ENCODE data around the gene KATNAL1. TPM values are rescaled to one million over a fixed set of nuclear protein-coding genes. Genes with fewer than 3 reads are reported as not detected.

The KATNAL1 gene
- total RNA-seq, 4 donors from 2014 or later, result 5.9 to 9.4 (median 7.5) TPM

- Histone ChIP-seq H3K4me1 (peaks cover 6% of the 10 kb centered on the region), H3K36me3 (no peaks in the 10 kb centered on the region), H3K27me3 (no peaks in the 10 kb centered on the region), H3K4me3 (no peak overlapping the region), H3K9me3 (no peaks in the 10 kb centered on the region), H3K27ac (no peak overlapping the region)
- WGBS, result 83% methylated on average over 5 of the region's 5 CpGs
- no peak for DNase-seq (ENCODE audit: low spot score in 2 of 2)
- TF ChIP-seq POLR2A (IDR thresholded peaks at IDR 0.05), result no peak
Measured at GRCh38 chr13:30173303-30173610, 134.1 kb downstream of the KATNAL1 start.

GRCh38 chr13:30172593-30173302 lies 134.6 kb downstream of the KATNAL1 start:
- Histone ChIP-seq H3K4me3 (no peak overlapping the region), H3K36me3 (no peaks in the 10 kb centered on the region), H3K4me1 (peaks cover 6% of the 10 kb centered on the region), H3K27ac (no peak overlapping the region), H3K9me3 (no peaks in the 10 kb centered on the region), H3K27me3 (no peaks in the 10 kb centered on the region)
- no peak for TF ChIP-seq POLR2AphosphoS5 (IDR thresholded peaks at IDR 0.05)
- peak in 1 of 2 donors; percentile 39 for DNase-seq (ENCODE audit: low spot score in 2 of 2)
- 88% methylated on average over 15 of the region's 15 CpGs for WGBS

- H3K27me3 ChIP-seq, result no peaks in the 10 kb centered on the region
Measured at GRCh38 chr13:30170569-30170968, 136.8 kb downstream of the KATNAL1 start.

GRCh38 chr13:30169442-30169841 lies 137.9 kb downstream of the KATNAL1 start:
- Histone ChIP-seq H3K4me3 (no peak overlapping the region), H3K9me3 (no peaks in the 10 kb centered on the region), H3K36me3 (no peaks in the 10 kb centered on the region), H3K4me1 (peaks cover 6% of the 10 kb centered on the region), H3K27ac (no peak overlapping the region), H3K27me3 (no peaks in the 10 kb centered on the region)
- TF ChIP-seq POLR2AphosphoS5 (IDR thresholded peaks at IDR 0.05), result no peak
- 32% methylated on average over 2 of the region's 2 CpGs for WGBS
- DNase-seq (ENCODE audit: low spot score in 2 of 2), result peak in 1 of 2 donors; percentile 0

More at GRCh38 chr13:30170569-30170968, 136.8 kb downstream of the KATNAL1 start:
- Histone ChIP-seq H3K27ac (no peak overlapping the region), H3K9me3 (no peaks in the 10 kb centered on the region), H3K36me3 (no peaks in the 10 kb centered on the region), H3K4me3 (no peak overlapping the region), H3K4me1 (peaks cover 6% of the 10 kb centered on the region)
- WGBS, result 80% methylated on average over 9 of the region's 9 CpGs
- TF ChIP-seq POLR2A (IDR thresholded peaks at IDR 0.05) (no peak), EP300 (IDR thresholded peaks at IDR 0.05) (no peak), CTCF (IDR thresholded peaks at IDR 0.05) (no peak), POLR2AphosphoS5 (IDR thresholded peaks at IDR 0.05) (no peak)
- peak in 1 of 2 donors; percentile 21 for DNase-seq (ENCODE audit: low spot score in 2 of 2)

- peak in 1 of 2 donors; percentile 42 for DNase-seq (ENCODE audit: low spot score in 2 of 2)
- 76% methylated on average over 11 of the region's 11 CpGs for WGBS
- no peaks in the 10 kb centered on the region for H3K36me3 ChIP-seq
- no peak overlapping the region for H3K4me3 ChIP-seq
- H3K27me3 ChIP-seq, result no peaks in the 10 kb centered on the region
- H3K27ac ChIP-seq, result no peak overlapping the region
- TF ChIP-seq POLR2A (IDR thresholded peaks at IDR 0.05), result no peak
- TF ChIP-seq CTCF (IDR thresholded peaks at IDR 0.05), result no peak
- TF ChIP-seq EP300 (IDR thresholded peaks at IDR 0.05), result no peak
- no peak for TF ChIP-seq POLR2AphosphoS5 (IDR thresholded peaks at IDR 0.05)
- peaks cover 6% of the 10 kb centered on the region for H3K4me1 ChIP-seq
- H3K9me3 ChIP-seq, result no peaks in the 10 kb centered on the region
Measured at GRCh38 chr13:30165796-30166195, 141.6 kb downstream of the KATNAL1 start.

GRCh38 chr13:30165071-30165470 lies 142.3 kb downstream of the KATNAL1 start:
- Histone ChIP-seq H3K9me3 (no peaks in the 10 kb centered on the region), H3K4me1 (peaks cover 6% of the 10 kb centered on the region), H3K27ac (no peak overlapping the region), H3K36me3 (no peaks in the 10 kb centered on the region), H3K27me3 (no peaks in the 10 kb centered on the region), H3K4me3 (no peak overlapping the region)
- peak in 1 of 2 donors; percentile 8 for DNase-seq (ENCODE audit: low spot score in 2 of 2)
- TF ChIP-seq POLR2AphosphoS5 (IDR thresholded peaks at IDR 0.05) (no peak), EP300 (IDR thresholded peaks at IDR 0.05) (no peak), POLR2A (IDR thresholded peaks at IDR 0.05) (no peak), CTCF (IDR thresholded peaks at IDR 0.05) (no peak)
- WGBS, result 76% methylated on average over 2 of the region's 2 CpGs

- DNase-seq (ENCODE audit: low spot score in 2 of 2), result no peak
- no peak overlapping the region for H3K4me3 ChIP-seq
- no peaks in the 10 kb centered on the region for H3K9me3 ChIP-seq
- H3K36me3 ChIP-seq, result no peaks in the 10 kb centered on the region
- 35% methylated on average over 9 of the region's 9 CpGs for WGBS
- TF ChIP-seq CTCF (IDR thresholded peaks at IDR 0.05), result no peak
- TF ChIP-seq POLR2A (IDR thresholded peaks at IDR 0.05), result no peak
- no peak for TF ChIP-seq POLR2AphosphoS5 (IDR thresholded peaks at IDR 0.05)
- TF ChIP-seq EP300 (IDR thresholded peaks at IDR 0.05), result no peak
- peaks cover 5% of the 10 kb centered on the region for H3K4me1 ChIP-seq
- H3K27me3 ChIP-seq, result no peaks in the 10 kb centered on the region
- H3K27ac ChIP-seq, result no peak overlapping the region
Measured at GRCh38 chr13:30164146-30164545, 143.2 kb downstream of the KATNAL1 start.

Measured in suprapubic skin (tissue), 4 donors.